ENCODE measurements around the gene STRADA.

Gene STRADA

GRCh38 chr17:63685578-63685977 lies 56.0 kb downstream of the STRADA start:
- no peak for DNase-seq (ENCODE audit: low read depth in 3 of 3)

- no peak for DNase-seq (ENCODE audit: low read depth in 3 of 3)
Observed at GRCh38 chr17:63685041-63685440, 56.6 kb downstream of the STRADA start.

GRCh38 chr17:63682981-63683380 lies 58.6 kb downstream of the STRADA start:
- DNase-seq (ENCODE audit: low read depth in 3 of 3): no peak

GRCh38 chr17:63682441-63682840 lies 59.2 kb downstream of the STRADA start:
- no peak for DNase-seq (ENCODE audit: low read depth in 3 of 3)

GRCh38 chr17:63681530-63681929 lies 60.1 kb downstream of the STRADA start:
- no peak for DNase-seq (ENCODE audit: low read depth in 3 of 3)

- no peak for DNase-seq (ENCODE audit: low read depth in 3 of 3)
Observed at GRCh38 chr17:63680700-63681099, 60.9 kb downstream of the STRADA start.

GRCh38 chr17:63679214-63679613 lies 62.4 kb downstream of the STRADA start:
- no peak for DNase-seq (ENCODE audit: low read depth in 3 of 3)

- DNase-seq (ENCODE audit: low read depth in 3 of 3): no peak
Observed at GRCh38 chr17:63676584-63676983, 65.0 kb downstream of the STRADA start.

- no peak for DNase-seq (ENCODE audit: low read depth in 3 of 3)
Observed at GRCh38 chr17:63675607-63676546, 65.7 kb downstream of the STRADA start.

GRCh38 chr17:63675231-63675606 lies 66.4 kb downstream of the STRADA start:
- no peak for DNase-seq (ENCODE audit: low read depth in 3 of 3)

GRCh38 chr17:63672856-63673255 lies 68.7 kb downstream of the STRADA start:
- DNase-seq (ENCODE audit: low read depth in 3 of 3): no peak

GRCh38 chr17:63665527-63666214 lies 75.9 kb downstream of the STRADA start:
- DNase-seq (ENCODE audit: low read depth in 3 of 3): no peak

- no peak for DNase-seq (ENCODE audit: low read depth in 3 of 3)
Observed at GRCh38 chr17:63659850-63660249, 81.7 kb downstream of the STRADA start.

- no peak for DNase-seq (ENCODE audit: low read depth in 3 of 3)
Observed at GRCh38 chr17:63658366-63658765, 83.2 kb downstream of the STRADA start.

GRCh38 chr17:63657786-63658185 lies 83.8 kb downstream of the STRADA start:
- no peak for DNase-seq (ENCODE audit: low read depth in 3 of 3)

- no peak for DNase-seq (ENCODE audit: low read depth in 3 of 3)
Observed at GRCh38 chr17:63653050-63653449, 88.5 kb downstream of the STRADA start.

Measured in stimulated activated CD4-positive, alpha-beta T cell treated with anti-CD3 and anti-CD28 coated beads, TNF-alpha, amount 100 ng/mL, for 4 hours (primary cell).